H9 (cell line): ENCODE results near the gene FHL2. TPM values are rescaled to one million over a fixed set of nuclear protein-coding genes. Genes with fewer than 3 reads are reported as not detected.

Experiments used
- DNase-seq: peaks from one replicate; pipeline ENCODE4 v3.0.0-alpha.2; 2017
- H2AFZ ChIP-seq: one replicate; pipeline ENCODE4 v1.6.1; 2013; ENCODE audit warnings: mild to moderate bottlenecking, low read length, control low read depth, moderate library complexity
- H2AK5ac ChIP-seq: 2 replicates; pipeline ENCODE4 v1.6.1; 2013; ENCODE audit warnings: low read length, control low read depth, mixed read lengths; ENCODE audit not compliant: insufficient read length
- H2BK120ac ChIP-seq: one replicate; pipeline ENCODE4 v1.6.1; 2013; ENCODE audit warnings: low read depth, mild to moderate bottlenecking, low read length, control low read depth, inconsistent platforms; ENCODE audit not compliant: poor library complexity, severe bottlenecking
- H2BK12ac ChIP-seq: 2 replicates; pipeline ENCODE4 v1.6.1; 2013; ENCODE audit warnings: low read length, control low read depth, mixed read lengths, low read depth; ENCODE audit not compliant: insufficient read length
- H2BK15ac ChIP-seq: 2 replicates; pipeline ENCODE4 v1.6.1; 2013; ENCODE audit warnings: low read depth, low read length, control low read depth
- H2BK20ac ChIP-seq: one replicate; pipeline ENCODE4 v1.6.1; 2013; ENCODE audit warnings: low read depth, mild to moderate bottlenecking, low read length, control low read depth, inconsistent platforms; ENCODE audit not compliant: poor library complexity, severe bottlenecking
- H2BK5ac ChIP-seq: 2 replicates; pipeline ENCODE4 v1.6.1; 2013; ENCODE audit warnings: low read length, control low read depth, mixed read lengths; ENCODE audit not compliant: insufficient read length
- H3K14ac ChIP-seq: 2 replicates; pipeline ENCODE4 v1.6.1; 2013; ENCODE audit warnings: low read length, control low read depth; ENCODE audit not compliant: insufficient read depth
- H3K18ac ChIP-seq: 2 replicates; pipeline ENCODE4 v1.6.1; 2013; ENCODE audit warnings: low read depth, mild to moderate bottlenecking, mixed read lengths, low read length, control low read depth; ENCODE audit not compliant: insufficient read length
- H3K23ac ChIP-seq: 2 replicates; pipeline ENCODE4 v1.6.1; 2013; ENCODE audit warnings: low read length, control low read depth, mixed read lengths, low read depth; ENCODE audit not compliant: insufficient read length
- H3K23me2 ChIP-seq: 2 replicates; pipeline ENCODE4 v1.6.1; 2013; ENCODE audit warnings: low read depth, mild to moderate bottlenecking, mixed read lengths, low read length, control low read depth; ENCODE audit not compliant: insufficient read length, poor library complexity, severe bottlenecking
- H3K27ac ChIP-seq: 2 replicates; pipeline ENCODE4 v1.5.1; 2013; ENCODE audit warnings: low read length, control low read depth, mixed read lengths, low read depth; ENCODE audit not compliant: insufficient read length
- H3K27me3 ChIP-seq: 2 replicates; pipeline ENCODE4 v1.6.1; 2013; ENCODE audit warnings: low read length, control low read depth, inconsistent platforms; ENCODE audit not compliant: insufficient read depth
- H3K4ac ChIP-seq: 2 replicates; pipeline ENCODE4 v1.6.1; 2013; ENCODE audit warnings: low read depth, mild to moderate bottlenecking, control low read depth, inconsistent platforms, low read length, moderate library complexity
- H3K4me1 ChIP-seq: 2 replicates; pipeline ENCODE4 v1.6.1; 2013; ENCODE audit warnings: low read length, control low read depth, inconsistent platforms; ENCODE audit not compliant: insufficient read depth
- H3K4me2 ChIP-seq: 2 replicates; pipeline ENCODE4 v1.6.1; 2013; ENCODE audit warnings: low read length, control low read depth, mixed read lengths; ENCODE audit not compliant: insufficient read length, insufficient read depth
- H3K56ac ChIP-seq: 2 replicates; pipeline ENCODE4 v1.6.1; 2013; ENCODE audit warnings: low read depth, mild to moderate bottlenecking, mixed read lengths, low read length, control low read depth; ENCODE audit not compliant: insufficient read length
- H3K79me1 ChIP-seq: 2 replicates; pipeline ENCODE4 v1.6.1; 2013; ENCODE audit warnings: low read depth, mild to moderate bottlenecking, moderate library complexity, low read length, control low read depth, inconsistent platforms; ENCODE audit not compliant: insufficient read depth, poor library complexity, severe bottlenecking
- H3K79me2 ChIP-seq: 2 replicates; pipeline ENCODE4 v1.6.1; 2013; ENCODE audit warnings: low read length, control low read depth, inconsistent platforms; ENCODE audit not compliant: insufficient read depth
- H3K9ac ChIP-seq: 2 replicates; pipeline ENCODE4 v1.6.1; 2013; ENCODE audit warnings: low read length, control low read depth, mixed read lengths; ENCODE audit not compliant: insufficient read length; ENCODE audit errors: extremely low read depth
- H3K9me3 ChIP-seq: one replicate; pipeline ENCODE4 v1.6.1; 2013; ENCODE audit warnings: low read depth, low read length, inconsistent platforms; ENCODE audit not compliant: control insufficient read depth
- H3T11ph ChIP-seq: one replicate; pipeline ENCODE4 v1.6.1; 2013; ENCODE audit warnings: mild to moderate bottlenecking, low read length, control low read depth, inconsistent platforms
- H4K20me1 ChIP-seq: one replicate; pipeline ENCODE4 v1.6.1; 2013; ENCODE audit not compliant: control insufficient read depth, insufficient read length, insufficient read depth
- H4K5ac ChIP-seq: 2 replicates; pipeline ENCODE4 v1.6.1; 2013; ENCODE audit warnings: low read depth, mild to moderate bottlenecking, mixed read lengths, low read length, control low read depth; ENCODE audit not compliant: insufficient read length
- H4K8ac ChIP-seq: replicated peaks from 2 replicates; pipeline ENCODE4 v1.6.1; 2013; ENCODE audit warnings: low read length, control low read depth, mixed read lengths, low read depth; ENCODE audit not compliant: insufficient read length
- H4K91ac ChIP-seq: 2 replicates; pipeline ENCODE4 v1.6.1; 2013; ENCODE audit warnings: low read depth, mild to moderate bottlenecking, moderate library complexity, mixed read lengths, low read length, control low read depth; ENCODE audit not compliant: insufficient read length
- H3K27ac Mint-ChIP-seq, 3 experiments: 2 replicates in 2 of 3; 3 replicates in 1 of 3; pipeline ENCODE4 v1.8.0; 2020 to 2021; ENCODE audit warnings: mixed read lengths in 3 of 3, mild to moderate bottlenecking in 1 of 3, moderate library complexity in 1 of 3
- H3K27me3 Mint-ChIP-seq: 2 replicates; pipeline ENCODE4 v1.8.0; 2021; ENCODE audit warnings: low read depth, mild to moderate bottlenecking, moderate library complexity, mixed read lengths
- H3K36me3 Mint-ChIP-seq, 3 experiments: 2 replicates in 2 of 3; 3 replicates in 1 of 3; pipeline ENCODE4 v1.8.0; 2020 to 2021; ENCODE audit warnings: low read depth in 3 of 3, mixed read lengths in 3 of 3; ENCODE audit not compliant: insufficient read depth in 1 of 3
- H3K4me1 Mint-ChIP-seq, 2 experiments: 2 replicates each; pipeline ENCODE4 v1.8.0; 2020; ENCODE audit warnings: mixed read lengths in 2 of 2
- H3K4me3 Mint-ChIP-seq, 2 experiments: 2 replicates in 1 of 2; 3 replicates in 1 of 2; pipeline ENCODE4 v1.8.0; 2020 to 2021; ENCODE audit warnings: mild to moderate bottlenecking in 2 of 2, mixed read lengths in 2 of 2, moderate library complexity in 1 of 2
- H3K9me3 Mint-ChIP-seq, 2 experiments: 2 replicates in 1 of 2; 3 replicates in 1 of 2; pipeline ENCODE4 v1.8.0; 2020; ENCODE audit warnings: mild to moderate bottlenecking in 2 of 2, mixed read lengths in 2 of 2, moderate library complexity in 1 of 2
- WGBS: extraction: QIAGEN DNeasy Blood & Tissue Kit; methylation state at CpG from one replicate; pipeline ENCODE4 v1.1.7; 2013; ENCODE audit warnings: missing lambda C conversion rate, low lambda C conversion rate, mixed read lengths; ENCODE audit not compliant: insufficient read length; ENCODE audit errors: extremely low coverage; 5-methylcytosine and 5-hydroxymethylcytosine counted together
- total RNA-seq: library from RNA; stranded (reverse); gene quantifications from 2 replicates; pipeline ENCODE4 v1.2.1, GENCODE V29; 2021
- TF ChIP-seq, protein P1 (sequence below): fragments of 200-600 bp; sonication (generic); conservative IDR thresholded peaks from 3 replicates; pipeline ENCODE4 v1.8.0; 2021; ENCODE audit warnings: antibody characterized with exemption, mild to moderate bottlenecking

The FHL2 gene
- total RNA-seq, 1 experiment from 2014 or later: 34.9 TPM

DNA sequence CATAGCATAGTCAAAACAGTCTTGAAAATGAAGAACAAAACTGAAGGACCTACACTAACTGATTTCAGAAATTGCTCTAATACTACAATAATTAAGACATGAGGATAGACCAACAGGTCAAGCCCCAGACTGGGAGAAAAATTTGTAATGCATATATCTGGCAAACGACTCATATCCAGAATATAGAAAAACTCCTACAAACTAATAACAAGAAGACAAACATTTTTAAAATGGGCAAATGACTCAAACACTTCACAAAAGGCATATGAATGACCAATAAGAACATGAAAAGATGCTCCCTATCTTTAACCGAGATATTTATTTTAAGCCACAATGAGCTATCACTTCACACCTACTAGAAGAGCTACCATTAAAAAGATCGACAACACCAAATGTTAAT, 83.5 kb downstream of the FHL2 start:
- Histone ChIP-seq H3K4ac (no peak overlapping the region), H2BK15ac (no peak overlapping the region), H2BK120ac (no peak overlapping the region), H2BK12ac (no peak overlapping the region), H4K91ac (no peak overlapping the region), H3K4me1 (no peaks in the 10 kb centered on the region), H3K9me3 (no peaks in the 10 kb centered on the region), H3K27me3 (no peaks in the 10 kb centered on the region), H3K79me2 (peaks cover 3% of the 10 kb centered on the region; the same call in 1 of the 2 replicates), H2AK5ac (no peak overlapping the region), H3T11ph (no peak overlapping the region), H3K18ac (no peak overlapping the region), H2AFZ (no peak overlapping the region), H3K56ac (no peak overlapping the region), H3K79me1 (peaks cover 2% of the 10 kb centered on the region), H2BK20ac (no peak overlapping the region), H3K4me2 (no peak overlapping the region), H3K14ac (no peak overlapping the region), H2BK5ac (no peak overlapping the region), H4K20me1 (no peaks in the 10 kb centered on the region), H4K5ac (no peak overlapping the region), H4K8ac (no peak overlapping the region), H3K23ac (no peak overlapping the region), H3K9ac (no peak overlapping the region), H3K27ac (no peak overlapping the region), H3K23me2 (no peaks in the 10 kb centered on the region)
- Mint-ChIP-seq H3K4me3 (no peak overlapping the region), H3K36me3 (peaks cover 0 to 2% (median 0%) of the 10 kb centered on the region in 3 experiments; a peak in 3 of 7 replicates), H3K4me1 (no peaks in the 10 kb centered on the region; a peak in 1 of 4 replicates), H3K27ac (no peak overlapping the region), H3K9me3 (no peaks in the 10 kb centered on the region), H3K27me3 (no peaks in the 10 kb centered on the region)
- no peak for DNase-seq
- TF ChIP-seq, protein P1, sequence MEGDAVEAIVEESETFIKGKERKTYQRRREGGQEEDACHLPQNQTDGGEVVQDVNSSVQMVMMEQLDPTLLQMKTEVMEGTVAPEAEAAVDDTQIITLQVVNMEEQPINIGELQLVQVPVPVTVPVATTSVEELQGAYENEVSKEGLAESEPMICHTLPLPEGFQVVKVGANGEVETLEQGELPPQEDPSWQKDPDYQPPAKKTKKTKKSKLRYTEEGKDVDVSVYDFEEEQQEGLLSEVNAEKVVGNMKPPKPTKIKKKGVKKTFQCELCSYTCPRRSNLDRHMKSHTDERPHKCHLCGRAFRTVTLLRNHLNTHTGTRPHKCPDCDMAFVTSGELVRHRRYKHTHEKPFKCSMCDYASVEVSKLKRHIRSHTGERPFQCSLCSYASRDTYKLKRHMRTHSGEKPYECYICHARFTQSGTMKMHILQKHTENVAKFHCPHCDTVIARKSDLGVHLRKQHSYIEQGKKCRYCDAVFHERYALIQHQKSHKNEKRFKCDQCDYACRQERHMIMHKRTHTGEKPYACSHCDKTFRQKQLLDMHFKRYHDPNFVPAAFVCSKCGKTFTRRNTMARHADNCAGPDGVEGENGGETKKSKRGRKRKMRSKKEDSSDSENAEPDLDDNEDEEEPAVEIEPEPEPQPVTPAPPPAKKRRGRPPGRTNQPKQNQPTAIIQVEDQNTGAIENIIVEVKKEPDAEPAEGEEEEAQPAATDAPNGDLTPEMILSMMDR: no peak
- no CpG with 5 or more reads among the region's 3 CpGs for WGBS
